Measurements from ENCODE around the gene GDPGP1.

DNA sequence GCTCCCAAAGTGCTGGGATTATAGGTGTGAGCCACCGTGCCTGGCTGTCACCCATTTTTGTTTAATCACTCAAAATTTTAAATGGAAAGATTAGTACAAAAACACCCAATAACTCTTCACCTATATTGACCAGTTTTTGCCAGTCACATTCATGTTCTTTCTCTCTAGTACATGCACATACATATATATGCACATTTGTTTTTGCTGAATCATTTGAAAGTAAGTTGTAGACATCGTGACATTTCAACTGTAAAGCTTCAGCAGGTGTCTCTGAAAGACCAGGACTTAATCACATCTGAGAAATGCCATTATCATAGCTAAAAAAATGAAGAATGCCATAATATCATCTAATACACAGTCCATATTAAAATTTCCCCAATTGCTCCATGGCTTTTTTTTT lies 39.4 kb upstream of the GDPGP1 start:
- no peak for TF ChIP-seq CTCF (IDR thresholded peaks at IDR 0.05; ENCODE audit: insufficient read depth, low read depth, low read length)
- no peak for TF ChIP-seq EZH2 (IDR thresholded peaks at IDR 0.05; ENCODE audit: insufficient read depth, low read length)
